Inflammatory macrophage (primary cell): ENCODE measurements around the gene AR.
"Not testable (repeated sequence)": the region's sequence is repeated elsewhere in the genome, so short reads cannot be mapped to it uniquely, and the experiment has no call there.

Experiments
- DNase-seq, 2 donors: peaks; one replicate each; pipeline ENCODE4 v3.0.0-alpha.2; 2020 to 2022

AR gene

GRCh38 chrX:67635424-67635823 lies 91.6 kb downstream of the AR start:
- no peak for DNase-seq

DNA sequence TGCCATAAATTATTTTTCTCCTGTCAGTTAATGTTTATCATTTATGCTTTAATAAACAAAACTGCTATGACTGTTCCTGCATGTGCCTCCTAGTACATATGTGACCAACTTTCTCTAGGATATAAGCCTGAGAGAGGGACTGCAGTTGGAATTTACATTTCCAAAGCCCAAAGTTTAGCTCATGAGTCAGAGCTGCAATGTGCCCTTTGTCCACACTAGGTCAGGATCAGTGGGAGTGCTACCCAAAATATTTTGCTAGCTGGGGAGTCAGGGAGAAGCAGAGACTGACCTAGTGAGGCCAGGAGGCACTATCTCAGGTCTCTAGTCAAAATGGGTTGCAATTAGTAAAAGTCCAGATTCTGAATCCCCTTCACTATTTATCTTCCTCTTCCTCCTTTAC lies 92.7 kb downstream of the AR start:
- DNase-seq, result no peak

- not testable (repeated sequence) for DNase-seq
Measured at GRCh38 chrX:67637293-67637692, 93.5 kb downstream of the AR start.

DNA sequence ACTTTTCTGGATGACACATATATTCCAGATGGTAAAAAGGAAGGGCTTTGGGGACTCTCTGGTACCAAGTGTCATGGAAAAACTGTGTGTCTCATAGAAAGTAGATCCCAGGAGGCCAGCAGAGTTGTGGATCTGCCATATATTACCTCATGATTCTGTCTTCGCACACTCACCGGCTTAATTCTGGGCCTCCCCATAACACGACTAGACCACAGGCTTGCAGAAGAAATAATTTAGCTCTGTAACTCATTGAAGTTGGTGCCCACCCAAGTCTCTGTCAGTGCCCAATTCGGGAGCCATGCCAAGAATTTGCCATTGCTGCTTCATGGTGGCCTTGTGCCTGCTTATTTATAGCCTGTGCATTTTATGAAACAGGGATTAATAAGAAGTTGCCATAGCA lies 104.5 kb downstream of the AR start:
- DNase-seq, result no peak

DNA sequence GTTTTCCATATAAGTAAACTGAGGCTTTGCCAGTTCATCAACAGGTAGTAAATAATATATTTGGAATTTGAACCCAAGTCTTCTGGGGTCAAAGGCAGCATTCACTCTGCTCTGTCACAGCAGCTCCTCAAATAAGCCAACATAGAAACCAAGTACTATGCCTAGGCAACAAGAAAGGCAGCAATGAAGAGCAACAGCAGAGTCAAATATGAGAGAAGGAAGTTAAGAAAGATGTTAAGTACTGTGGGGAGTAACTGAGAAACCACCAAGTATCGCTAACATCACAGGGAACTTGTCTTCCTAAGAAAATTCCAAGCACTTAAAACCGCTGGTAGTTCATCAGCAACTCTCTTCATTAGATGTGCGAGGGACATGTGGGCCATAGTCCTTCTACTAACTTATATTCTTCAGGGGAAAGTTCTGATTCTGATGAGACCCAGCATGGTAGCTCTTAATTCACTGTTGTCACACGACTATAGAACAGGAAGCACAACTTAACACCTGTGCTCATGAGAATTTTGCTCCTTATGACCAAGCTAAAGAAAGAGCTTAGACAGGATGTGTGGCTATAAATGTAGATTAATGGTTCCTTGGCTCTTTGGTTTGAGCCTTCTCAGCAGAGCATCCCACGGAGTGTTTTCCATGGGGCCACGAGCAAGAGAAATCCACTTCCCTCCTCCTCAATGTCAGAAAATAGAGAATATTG lies 107.8 kb downstream of the AR start:
- no peak for DNase-seq

- DNase-seq, result no peak
Measured at GRCh38 chrX:67652543-67652942, 108.7 kb downstream of the AR start.

DNA sequence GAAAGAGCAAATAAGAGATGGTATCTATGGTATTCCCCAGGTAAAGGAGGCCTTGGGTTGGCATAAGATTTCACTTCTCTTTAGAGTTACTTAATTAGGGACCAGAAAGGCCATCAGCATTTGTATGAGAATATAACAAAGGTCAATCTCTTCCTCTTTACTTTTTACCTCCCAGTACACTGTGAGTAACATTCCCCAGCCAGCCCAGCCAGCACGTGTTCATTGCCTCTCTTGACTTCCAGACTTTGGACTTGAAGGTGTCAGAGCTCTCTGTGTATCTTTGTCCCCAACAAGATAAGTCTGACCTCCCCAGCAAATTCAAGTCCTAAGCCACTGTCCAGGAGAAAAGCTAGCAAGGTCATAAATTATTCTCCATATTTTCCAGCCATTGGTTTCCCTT lies 110.5 kb downstream of the AR start:
- no peak for DNase-seq

GRCh38 chrX:67665583-67665982 lies 121.8 kb downstream of the AR start:
- DNase-seq, result no peak

DNA sequence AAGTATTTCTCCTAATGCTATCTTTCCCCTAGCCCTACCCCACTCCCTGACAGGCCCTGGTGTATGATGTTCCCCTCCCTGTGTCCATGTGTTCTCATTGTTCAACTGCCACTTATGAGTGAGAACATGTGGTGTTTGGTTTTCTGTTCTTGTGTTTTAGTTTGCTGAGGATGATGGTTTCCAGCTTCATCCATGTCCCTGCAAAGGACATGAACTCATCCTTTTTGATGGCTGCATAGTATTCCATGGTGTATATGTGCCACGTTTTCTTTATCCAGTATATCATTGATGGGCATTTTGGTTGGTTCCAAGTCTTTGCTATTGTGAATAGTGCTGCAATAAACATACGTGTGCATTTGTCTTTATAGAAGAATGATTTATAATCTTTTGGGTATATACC lies 126.9 kb downstream of the AR start:
- not testable (repeated sequence) for DNase-seq

GRCh38 chrX:67673741-67674274 lies 130.0 kb downstream of the AR start:
- DNase-seq, result no peak

DNA sequence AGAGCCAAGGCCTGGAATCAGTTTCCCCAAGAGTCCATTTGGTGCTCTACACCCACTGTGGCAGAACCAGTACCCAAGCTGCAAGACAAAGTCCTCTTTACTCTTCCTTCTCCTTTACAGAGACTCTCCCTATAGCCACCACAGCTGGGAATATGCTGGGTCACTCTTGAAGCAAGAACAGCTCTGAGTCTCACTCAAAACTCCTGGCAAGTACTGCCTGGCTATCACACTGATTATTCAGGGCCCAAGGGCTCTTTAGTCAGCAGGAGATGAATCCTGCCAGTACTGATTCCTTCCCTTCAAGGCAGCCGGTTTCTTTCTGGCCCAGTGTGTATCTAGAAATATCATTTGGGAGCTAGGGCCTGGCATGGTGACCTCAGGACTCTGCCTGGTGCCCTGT lies 130.9 kb downstream of the AR start:
- DNase-seq, result no peak

DNA sequence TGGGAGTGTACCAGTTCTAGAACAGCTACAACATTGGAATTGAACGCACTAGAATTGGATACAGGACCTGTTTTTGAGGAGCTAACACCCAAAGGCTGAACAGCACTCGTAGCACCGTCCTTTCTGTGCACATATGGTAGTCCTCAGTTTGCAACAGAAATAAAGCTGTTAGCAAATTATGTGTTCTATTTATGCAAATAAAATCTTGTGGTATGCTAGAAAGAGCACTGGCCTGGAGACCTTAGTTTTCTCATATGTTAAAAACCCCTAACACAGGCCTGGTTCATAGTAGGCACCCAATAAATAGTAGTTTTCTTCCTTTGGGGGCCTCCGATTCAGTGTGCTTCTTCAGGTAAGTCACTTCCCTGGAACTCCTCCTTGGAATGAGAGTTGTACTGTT lies 140.3 kb downstream of the AR start:
- no peak for DNase-seq

- no peak for DNase-seq
Measured at GRCh38 chrX:67692246-67692645, 148.4 kb downstream of the AR start.

DNA sequence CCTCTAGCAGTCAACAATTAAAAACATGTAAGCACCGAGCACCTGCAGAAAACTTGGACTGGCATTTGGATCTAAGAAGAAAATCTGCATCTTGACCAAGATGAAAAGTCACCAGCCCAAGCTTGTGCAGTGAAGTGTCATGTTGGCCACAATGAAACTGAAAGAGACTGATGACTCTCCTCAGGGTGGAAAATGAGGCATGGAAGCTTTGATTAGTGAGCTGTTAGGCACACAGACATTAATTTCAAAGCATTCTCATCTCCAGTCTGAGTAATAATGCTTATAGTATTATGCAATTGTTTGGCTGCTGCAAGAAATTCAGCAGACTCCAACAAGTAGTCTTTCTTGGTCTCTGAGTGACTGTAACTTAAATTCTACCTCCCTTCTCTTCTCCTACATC lies 150.1 kb downstream of the AR start:
- no peak for DNase-seq

- DNase-seq, result no peak
Measured at GRCh38 chrX:67697452-67697851, 153.6 kb downstream of the AR start.

GRCh38 chrX:67700602-67701001 lies 156.8 kb downstream of the AR start:
- no peak for DNase-seq

DNA sequence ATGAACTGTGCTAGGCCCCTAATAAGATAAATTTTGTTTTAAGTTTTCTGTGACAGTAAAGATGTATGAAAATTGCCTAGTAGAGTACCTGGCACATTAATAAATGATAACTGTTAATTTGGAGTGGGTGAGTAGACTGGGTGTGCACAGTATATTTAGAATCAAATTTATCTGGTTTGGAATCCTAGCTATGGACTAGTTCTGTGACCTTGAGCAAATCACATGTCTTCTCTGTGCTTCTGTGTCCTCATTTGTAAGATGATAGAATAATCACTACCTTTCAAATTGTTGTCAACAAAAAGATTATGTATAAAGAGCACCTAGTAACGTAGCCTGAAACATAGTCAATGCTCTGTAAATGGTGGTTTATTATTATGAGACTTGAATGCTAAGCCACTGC lies 170.2 kb downstream of the AR start:
- no peak for DNase-seq

- DNase-seq, result no peak
Measured at GRCh38 chrX:67717571-67717970, 173.8 kb downstream of the AR start.

- no peak for DNase-seq
Measured at GRCh38 chrX:67718926-67719325, 175.1 kb downstream of the AR start.

GRCh38 chrX:67720344-67720743 lies 176.5 kb downstream of the AR start:
- DNase-seq, result peak in 1 of 2 donors; percentile 21

DNA sequence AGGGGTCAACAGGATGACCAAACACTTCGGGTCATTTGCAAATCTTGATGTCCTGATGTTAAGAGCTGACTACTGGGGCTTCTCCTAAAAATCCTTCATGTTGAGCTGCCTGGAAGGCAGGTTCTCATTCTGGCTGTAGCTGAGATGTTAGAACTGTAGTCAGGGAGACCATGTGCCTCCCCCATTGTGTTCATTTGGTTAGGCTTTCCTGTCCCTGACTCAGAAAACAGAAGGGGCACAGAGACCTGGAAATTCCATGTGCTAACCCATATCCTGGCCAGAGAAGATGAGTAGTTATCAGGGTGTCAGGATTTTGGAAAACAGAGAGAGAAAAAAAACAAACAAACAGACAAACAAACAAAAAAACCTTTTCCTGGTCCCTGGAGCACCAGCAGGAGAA lies 177.5 kb downstream of the AR start:
- no peak for DNase-seq

DNA sequence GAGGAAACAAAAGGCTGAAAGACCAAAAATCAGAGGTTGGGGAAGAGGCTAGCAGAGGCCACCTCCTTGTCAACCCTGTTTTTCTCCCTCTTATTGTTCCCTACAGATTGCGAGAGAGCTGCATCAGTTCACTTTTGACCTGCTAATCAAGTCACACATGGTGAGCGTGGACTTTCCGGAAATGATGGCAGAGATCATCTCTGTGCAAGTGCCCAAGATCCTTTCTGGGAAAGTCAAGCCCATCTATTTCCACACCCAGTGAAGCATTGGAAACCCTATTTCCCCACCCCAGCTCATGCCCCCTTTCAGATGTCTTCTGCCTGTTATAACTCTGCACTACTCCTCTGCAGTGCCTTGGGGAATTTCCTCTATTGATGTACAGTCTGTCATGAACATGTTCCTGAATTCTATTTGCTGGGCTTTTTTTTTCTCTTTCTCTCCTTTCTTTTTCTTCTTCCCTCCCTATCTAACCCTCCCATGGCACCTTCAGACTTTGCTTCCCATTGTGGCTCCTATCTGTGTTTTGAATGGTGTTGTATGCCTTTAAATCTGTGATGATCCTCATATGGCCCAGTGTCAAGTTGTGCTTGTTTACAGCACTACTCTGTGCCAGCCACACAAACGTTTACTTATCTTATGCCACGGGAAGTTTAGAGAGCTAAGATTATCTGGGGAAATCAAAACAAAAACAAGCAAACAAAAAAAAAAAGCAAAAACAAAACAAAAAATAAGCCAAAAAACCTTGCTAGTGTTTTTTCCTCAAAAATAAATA lies 179.9 kb downstream of the AR start:
- DNase-seq, result peak; percentile 83 to 84

DNA sequence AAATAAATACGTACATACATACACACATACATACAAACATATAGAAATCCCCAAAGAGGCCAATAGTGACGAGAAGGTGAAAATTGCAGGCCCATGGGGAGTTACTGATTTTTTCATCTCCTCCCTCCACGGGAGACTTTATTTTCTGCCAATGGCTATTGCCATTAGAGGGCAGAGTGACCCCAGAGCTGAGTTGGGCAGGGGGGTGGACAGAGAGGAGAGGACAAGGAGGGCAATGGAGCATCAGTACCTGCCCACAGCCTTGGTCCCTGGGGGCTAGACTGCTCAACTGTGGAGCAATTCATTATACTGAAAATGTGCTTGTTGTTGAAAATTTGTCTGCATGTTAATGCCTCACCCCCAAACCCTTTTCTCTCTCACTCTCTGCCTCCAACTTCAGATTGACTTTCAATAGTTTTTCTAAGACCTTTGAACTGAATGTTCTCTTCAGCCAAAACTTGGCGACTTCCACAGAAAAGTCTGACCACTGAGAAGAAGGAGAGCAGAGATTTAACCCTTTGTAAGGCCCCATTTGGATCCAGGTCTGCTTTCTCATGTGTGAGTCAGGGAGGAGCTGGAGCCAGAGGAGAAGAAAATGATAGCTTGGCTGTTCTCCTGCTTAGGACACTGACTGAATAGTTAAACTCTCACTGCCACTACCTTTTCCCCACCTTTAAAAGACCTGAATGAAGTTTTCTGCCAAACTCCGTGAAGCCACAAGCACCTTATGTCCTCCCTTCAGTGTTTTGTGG lies 180.7 kb downstream of the AR start:
- DNase-seq, result no peak
